HFF-Myc (cell line): ENCODE results near the gene CTSD.

Experiments
- DNase-seq: peaks from one replicate; pipeline ENCODE4 v3.0.0-alpha.2; 2011; ENCODE audit warnings: low read depth; ENCODE audit errors: extremely low read depth
- H3K4me3 ChIP-seq: replicated peaks from 2 replicates; pipeline ENCODE4 v1.5.1; 2011; ENCODE audit warnings: low read depth, mild to moderate bottlenecking, control low read depth, low read length
- TF ChIP-seq, protein P1 (sequence below): IDR thresholded peaks from 2 replicates; pipeline ENCODE4 v1.5.1; 2012; ENCODE audit warnings: mild to moderate bottlenecking, low read depth, low read length, control low read depth; ENCODE audit errors: missing control alignments

Gene CTSD

DNA sequence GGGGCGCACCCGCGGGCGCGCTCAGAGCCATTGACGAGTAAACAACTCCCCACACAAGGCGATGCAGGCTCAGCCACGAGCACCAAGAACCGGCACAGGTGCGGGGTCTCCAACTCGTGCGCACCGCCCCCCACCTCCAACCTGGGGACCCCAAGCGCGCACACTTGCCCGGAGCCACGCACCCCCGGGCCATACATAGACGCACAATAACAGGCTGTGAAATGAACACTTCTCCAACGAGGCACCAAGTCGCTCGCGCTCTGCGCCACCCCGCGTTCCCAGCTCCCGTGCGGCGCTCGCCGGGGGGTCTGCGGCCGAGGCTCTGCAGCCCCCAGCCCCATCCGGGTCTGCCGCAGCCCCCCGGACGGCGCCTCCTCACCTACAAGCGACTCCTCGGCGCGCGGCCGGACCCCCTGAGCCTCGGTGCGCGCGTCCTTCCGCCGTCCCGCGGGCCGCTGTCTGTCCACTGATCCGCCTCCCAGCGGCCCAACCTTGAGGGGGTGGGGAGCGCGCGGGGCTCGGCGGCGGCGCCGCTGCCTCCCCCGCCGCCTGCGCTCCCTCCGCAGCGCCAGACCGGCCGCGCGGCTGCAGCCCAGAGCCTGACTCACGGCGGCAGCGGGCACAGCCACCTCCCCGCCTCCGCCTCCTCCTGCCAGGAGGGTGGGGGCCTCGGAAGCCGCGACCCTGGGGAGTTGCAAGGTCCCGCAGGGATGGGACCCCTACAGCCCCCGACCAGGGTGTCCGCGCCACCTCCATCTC lies 14.9 kb downstream of the CTSD start:
- DNase-seq = no peak
- no peak overlapping the region for H3K4me3 ChIP-seq
- TF ChIP-seq, protein P1, sequence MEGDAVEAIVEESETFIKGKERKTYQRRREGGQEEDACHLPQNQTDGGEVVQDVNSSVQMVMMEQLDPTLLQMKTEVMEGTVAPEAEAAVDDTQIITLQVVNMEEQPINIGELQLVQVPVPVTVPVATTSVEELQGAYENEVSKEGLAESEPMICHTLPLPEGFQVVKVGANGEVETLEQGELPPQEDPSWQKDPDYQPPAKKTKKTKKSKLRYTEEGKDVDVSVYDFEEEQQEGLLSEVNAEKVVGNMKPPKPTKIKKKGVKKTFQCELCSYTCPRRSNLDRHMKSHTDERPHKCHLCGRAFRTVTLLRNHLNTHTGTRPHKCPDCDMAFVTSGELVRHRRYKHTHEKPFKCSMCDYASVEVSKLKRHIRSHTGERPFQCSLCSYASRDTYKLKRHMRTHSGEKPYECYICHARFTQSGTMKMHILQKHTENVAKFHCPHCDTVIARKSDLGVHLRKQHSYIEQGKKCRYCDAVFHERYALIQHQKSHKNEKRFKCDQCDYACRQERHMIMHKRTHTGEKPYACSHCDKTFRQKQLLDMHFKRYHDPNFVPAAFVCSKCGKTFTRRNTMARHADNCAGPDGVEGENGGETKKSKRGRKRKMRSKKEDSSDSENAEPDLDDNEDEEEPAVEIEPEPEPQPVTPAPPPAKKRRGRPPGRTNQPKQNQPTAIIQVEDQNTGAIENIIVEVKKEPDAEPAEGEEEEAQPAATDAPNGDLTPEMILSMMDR = no peak

DNA sequence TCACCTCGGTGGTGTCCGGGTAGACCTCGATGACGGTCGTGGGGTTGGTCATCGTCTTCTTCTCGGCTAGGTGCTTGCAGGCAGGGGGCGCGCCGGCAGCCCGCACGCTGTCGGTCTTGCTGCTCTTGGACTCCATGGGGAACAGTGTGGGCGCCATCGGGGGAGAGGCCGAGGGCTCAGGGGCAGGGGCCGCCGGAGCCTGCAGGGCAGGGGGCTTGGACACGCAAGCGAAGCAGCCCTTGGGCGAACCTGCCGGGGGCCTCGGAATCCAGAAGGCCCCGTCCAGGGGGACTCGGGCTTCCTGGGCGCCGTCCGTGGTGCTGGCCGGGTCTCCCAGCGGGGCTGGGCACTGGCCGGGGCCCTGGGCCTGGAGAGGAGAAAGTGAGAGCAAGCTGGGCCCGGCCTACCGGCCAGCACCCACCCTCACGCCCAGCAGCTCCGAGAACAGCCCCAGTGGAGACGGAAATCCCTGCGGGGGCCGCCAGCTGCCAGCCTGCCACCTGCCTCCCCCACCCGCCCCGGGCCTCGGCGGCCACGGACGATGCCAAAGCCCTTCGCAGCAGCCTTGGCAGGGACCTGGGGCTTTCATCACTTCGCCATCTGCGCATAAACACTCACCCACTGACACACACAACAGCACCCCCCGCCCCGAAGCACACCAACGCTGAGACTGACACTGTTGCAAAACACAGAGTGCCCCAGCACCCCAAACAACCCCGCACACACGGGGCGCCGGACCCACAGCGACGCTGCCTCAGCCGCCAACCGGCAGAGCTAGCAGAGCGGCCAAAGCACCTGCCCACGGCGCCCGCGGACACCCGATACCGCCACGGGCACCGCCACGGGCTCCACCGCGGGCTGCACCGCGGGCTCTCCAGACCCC lies 15.7 kb downstream of the CTSD start:
- TF ChIP-seq, protein P1 = no peak
- no peak overlapping the region for H3K4me3 ChIP-seq
- DNase-seq = no peak

GRCh38 chr11:1746956-1747752 lies 16.6 kb downstream of the CTSD start:
- no peak overlapping the region for H3K4me3 ChIP-seq
- DNase-seq = no peak
- TF ChIP-seq, protein P1 = no peak

GRCh38 chr11:1746511-1746931 lies 17.2 kb downstream of the CTSD start:
- TF ChIP-seq, protein P1 = no peak
- H3K4me3 ChIP-seq = no peak overlapping the region
- no peak for DNase-seq

- DNase-seq = no peak
- H3K4me3 ChIP-seq = no peak overlapping the region
- TF ChIP-seq, protein P1 = no peak
Observed at GRCh38 chr11:1745701-1746320, 17.9 kb downstream of the CTSD start.

DNA sequence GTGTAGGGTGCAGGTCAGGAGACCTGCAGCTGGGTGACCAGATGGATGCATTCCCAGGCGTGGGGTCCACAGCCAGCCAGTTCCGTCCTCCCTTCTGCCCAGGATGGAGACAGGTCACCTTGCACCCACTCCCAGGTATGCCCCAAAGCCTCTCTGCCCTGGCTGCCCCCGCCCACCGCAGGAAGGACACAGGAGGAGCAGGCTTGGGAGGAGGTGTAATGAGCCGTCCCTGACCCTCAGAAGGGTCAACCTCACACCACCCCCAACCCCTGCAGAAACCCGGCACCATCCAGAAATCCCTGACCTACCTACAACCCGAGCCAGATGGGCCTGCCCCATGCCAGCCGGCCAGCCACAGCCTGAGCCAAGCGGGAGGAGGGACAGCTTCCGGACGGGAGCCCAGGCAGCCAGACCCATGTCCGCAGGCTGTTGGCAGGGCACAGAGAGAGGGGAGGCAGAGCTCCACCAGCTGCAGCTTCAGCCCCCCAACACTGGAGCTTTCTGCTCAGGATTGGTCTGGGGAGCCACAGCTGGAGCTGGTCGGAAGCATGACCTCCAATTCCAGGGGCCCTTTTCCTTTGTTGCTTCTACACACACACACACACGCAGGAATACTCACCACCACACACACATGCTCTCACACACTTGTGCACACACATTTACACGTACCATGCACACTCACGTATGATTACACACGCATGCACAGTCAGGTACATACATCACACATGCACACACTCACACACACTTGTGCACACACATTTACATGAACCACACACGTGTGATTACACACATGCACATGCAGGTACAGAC lies 18.6 kb downstream of the CTSD start:
- TF ChIP-seq, protein P1 = no peak
- H3K4me3 ChIP-seq = no peak overlapping the region
- DNase-seq = no peak
